ENCODE data around the gene KIF3C. TPM values are rescaled to one million over a fixed set of nuclear protein-coding genes. Genes with fewer than 3 reads are reported as not detected.
"Not testable (repeated sequence)": the region's sequence is repeated elsewhere in the genome, so short reads cannot be mapped to it uniquely, and the experiment has no call there.

Gene KIF3C
- total RNA-seq, 1 experiment from 2014 or later = 9.2 TPM

DNA sequence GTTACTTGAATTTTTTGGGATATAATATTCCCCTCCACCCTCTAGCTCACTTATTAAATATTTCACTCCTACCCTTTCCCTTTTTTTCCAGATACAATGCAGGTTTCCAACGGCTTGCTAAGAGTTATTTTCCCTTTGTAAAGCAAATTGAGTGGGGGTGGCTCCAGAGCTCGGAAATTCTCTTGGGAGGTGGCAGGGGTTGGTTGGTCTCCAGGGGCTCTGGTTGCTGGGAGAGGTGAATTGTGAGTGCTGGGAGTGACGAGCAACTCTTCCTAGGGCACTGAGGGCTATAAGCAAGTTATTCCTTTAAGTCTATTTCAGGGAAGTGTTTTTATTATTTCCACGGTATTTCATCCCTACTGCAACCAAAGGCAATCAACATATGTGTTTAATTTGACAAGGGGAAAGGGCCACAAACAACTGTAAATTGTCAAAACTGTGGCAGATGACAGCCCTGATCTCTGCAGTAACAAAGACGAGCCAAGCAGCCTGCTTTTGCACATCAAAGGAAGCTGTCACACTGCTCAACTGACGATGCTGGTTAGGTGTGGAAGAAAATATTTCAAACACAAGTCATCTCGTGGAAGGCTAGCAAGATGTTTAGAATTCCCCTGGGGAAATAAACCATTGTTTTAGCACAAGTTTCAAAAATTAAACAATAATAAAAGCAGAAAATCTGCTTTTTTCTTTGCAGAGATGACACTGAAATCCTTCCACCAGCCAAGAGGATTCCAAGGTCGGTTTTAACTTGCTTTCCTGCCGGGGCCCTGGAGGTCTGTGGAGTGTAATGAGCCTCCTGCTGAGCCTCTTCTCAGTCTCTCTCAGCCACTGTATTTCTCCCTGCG lies 69.2 kb downstream of the KIF3C start:
- no TSS peak for BruUV-seq (replicated peaks)
- POLR2A ChIA-PET = interaction anchor here (0.5 kb wide), 1 partner anchor 31 kb away, joined by 3 read pairs; no protein-coding TSS in a partner anchor

DNA sequence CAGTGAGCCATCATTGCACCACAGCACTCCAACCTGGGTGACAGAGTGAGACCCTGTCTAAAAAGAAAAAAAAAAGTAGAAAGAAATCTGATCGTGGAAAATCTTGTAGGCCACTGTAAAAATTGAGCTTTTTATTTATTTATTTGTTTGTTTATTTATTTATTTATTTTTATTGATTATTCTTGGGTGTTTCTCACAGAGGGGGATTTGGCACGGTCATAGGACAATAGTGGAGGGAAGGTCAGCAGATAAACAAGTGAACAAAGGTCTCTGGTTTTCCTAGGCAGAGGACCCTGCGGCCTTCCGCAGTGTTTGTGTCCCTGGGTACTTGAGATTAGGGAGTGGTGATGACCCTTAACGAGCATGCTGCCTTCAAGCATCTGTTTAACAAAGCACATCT lies 72.7 kb downstream of the KIF3C start:
- DNase-seq; H3K36me3 Mint-ChIP-seq (ENCODE audit: insufficient read depth, unreplicated experiment); H3K4me1 ChIP-seq; H3K4me3 ChIP-seq (ENCODE audit: low read depth, low read length); H3K27me3 ChIP-seq (replicated peaks; ENCODE audit: control insufficient read depth, insufficient read depth, low read length); H3K27ac Mint-ChIP-seq (ENCODE audit: unreplicated experiment); H3K9me3 ChIP-seq; CTCF ChIA-PET; H3K27me3 Mint-ChIP-seq (ENCODE audit: insufficient read depth, unreplicated experiment); H3K36me3 ChIP-seq (ENCODE audit: control insufficient read depth, insufficient read depth, low read length); H3K4me1 Mint-ChIP-seq (ENCODE audit: low read depth, unreplicated experiment); intact Hi-C loops (cut with micrococcal nuclease; ENCODE audit: unreplicated experiment); H3K4me3 Mint-ChIP-seq (ENCODE audit: unreplicated experiment); BruUV-seq (replicated peaks); H3K9me3 Mint-ChIP-seq (ENCODE audit: unreplicated experiment): not testable (repeated sequence)
- POLR2A ChIA-PET = interaction anchor here (0.6 kb wide), 1 partner anchor 55 kb away, joined by 3 read pairs; no protein-coding TSS in a partner anchor

More for the DNA sequence above, 69.2 kb downstream of the KIF3C start:
- no peaks in the 10 kb centered on the region for H3K27me3 ChIP-seq (replicated peaks; ENCODE audit: control insufficient read depth, insufficient read depth, low read length)
- no peak for DNase-seq
- no peak overlapping the region for H3K4me3 ChIP-seq (ENCODE audit: low read depth, low read length)
- no peaks in the 10 kb centered on the region for H3K9me3 Mint-ChIP-seq (ENCODE audit: unreplicated experiment)
- no peak overlapping the region for H3K27ac Mint-ChIP-seq (ENCODE audit: unreplicated experiment)
- no peaks in the 10 kb centered on the region for H3K36me3 ChIP-seq (ENCODE audit: control insufficient read depth, insufficient read depth, low read length)
- CTCF ChIA-PET = interaction anchor here (0.6 kb wide), 1 partner anchor 34 kb away, joined by 3 read pairs; no protein-coding TSS in a partner anchor
- no peaks in the 10 kb centered on the region for H3K27me3 Mint-ChIP-seq (ENCODE audit: insufficient read depth, unreplicated experiment)
- H3K9me3 ChIP-seq = no peaks in the 10 kb centered on the region
- intact Hi-C loops (cut with micrococcal nuclease; ENCODE audit: unreplicated experiment) = no loop called here
- H3K4me1 Mint-ChIP-seq (ENCODE audit: low read depth, unreplicated experiment) = peaks cover 7% of the 10 kb centered on the region
- TF ChIP-seq CTCF (IDR thresholded peaks at IDR 0.05; ENCODE audit: insufficient read depth in 1 of 2, low read depth in 1 of 2, low read length in 1 of 2, severe bottlenecking in 1 of 2, unreplicated experiment in 1 of 2) = no peak
- H3K4me1 ChIP-seq = no peaks in the 10 kb centered on the region
- H3K36me3 Mint-ChIP-seq (ENCODE audit: insufficient read depth, unreplicated experiment) = no peaks in the 10 kb centered on the region
- no peak overlapping the region for H3K4me3 Mint-ChIP-seq (ENCODE audit: unreplicated experiment)

DNA sequence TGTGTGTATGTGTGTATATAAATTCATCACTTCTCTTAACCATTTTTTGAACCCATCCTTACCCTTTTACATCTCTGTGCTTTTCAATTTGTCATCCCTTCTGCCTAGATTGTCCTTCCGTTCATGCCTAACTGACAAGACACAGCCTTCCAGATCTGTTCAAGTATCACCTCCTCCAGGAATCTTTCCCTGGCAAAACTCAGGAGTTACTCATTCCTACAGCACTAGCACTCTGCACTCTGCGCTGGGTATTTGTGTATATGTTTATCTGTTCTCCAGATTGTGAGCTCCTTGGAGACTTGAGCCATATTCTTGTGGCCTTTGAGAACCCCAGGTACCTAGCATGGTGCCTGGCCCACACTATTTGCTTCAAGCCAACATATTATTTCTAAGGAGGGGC lies 77.2 kb downstream of the KIF3C start:
- BruUV-seq (replicated peaks) = no TSS peak
- no peaks in the 10 kb centered on the region for H3K4me1 Mint-ChIP-seq (ENCODE audit: low read depth, unreplicated experiment)
- no peaks in the 10 kb centered on the region for H3K27me3 Mint-ChIP-seq (ENCODE audit: insufficient read depth, unreplicated experiment)
- Histone ChIP-seq H3K27me3 (replicated peaks; ENCODE audit: control insufficient read depth, insufficient read depth, low read length) (no peaks in the 10 kb centered on the region; the same call in 1 of the 2 replicates), H3K4me3 (ENCODE audit: low read depth, low read length) (no peak overlapping the region), H3K4me1 (no peaks in the 10 kb centered on the region), H3K36me3 (ENCODE audit: control insufficient read depth, insufficient read depth, low read length) (no peaks in the 10 kb centered on the region), H3K9me3 (no peaks in the 10 kb centered on the region)
- H3K36me3 Mint-ChIP-seq (ENCODE audit: insufficient read depth, unreplicated experiment) = no peaks in the 10 kb centered on the region
- ChIA-PET POLR2A (no interaction called here), CTCF (no interaction called here)
- DNase-seq = no peak
- no peaks in the 10 kb centered on the region for H3K9me3 Mint-ChIP-seq (ENCODE audit: unreplicated experiment)
- TF ChIP-seq CTCF (IDR thresholded peaks at IDR 0.05; ENCODE audit: insufficient read depth in 1 of 2, low read depth in 1 of 2, low read length in 1 of 2, severe bottlenecking in 1 of 2, unreplicated experiment in 1 of 2) = no peak
- intact Hi-C loops (cut with micrococcal nuclease; ENCODE audit: unreplicated experiment) = no loop called here
- no peak overlapping the region for H3K4me3 Mint-ChIP-seq (ENCODE audit: unreplicated experiment)
- H3K27ac Mint-ChIP-seq (ENCODE audit: unreplicated experiment) = no peak overlapping the region
